T-helper 17 cell (primary cell): ENCODE measurements around the gene KRT79. TPM values are rescaled to one million over a fixed set of nuclear protein-coding genes. Genes with fewer than 3 reads are reported as not detected.

Experiments used
- ATAC-seq: fragments of 150-1000 bp; cut with Tn5 transposase; 2 replicates; pipeline ENCODE4 v1.10.0; 2021; ENCODE audit warnings: mild to moderate bottlenecking, moderate library complexity
- DNase-seq, 3 donors: peaks; one replicate each; pipeline versions ENCODE4 v3.0.0 to v3.0.0-alpha.2; 2020 to 2021
- H3K9me3 ChIP-seq: one replicate; pipeline ENCODE4 v1.7.0; 2013; ENCODE audit warnings: low read length, mild to moderate bottlenecking; ENCODE audit not compliant: control insufficient read depth, poor library complexity, severe bottlenecking
- H3K27ac Mint-ChIP-seq: one replicate; pipeline ENCODE4 v1.8.0; 2022; ENCODE audit warnings: mild to moderate bottlenecking, moderate library complexity, mixed read lengths
- H3K27me3 Mint-ChIP-seq: one replicate; pipeline ENCODE4 v1.8.0; 2022; ENCODE audit warnings: mixed read lengths
- H3K36me3 Mint-ChIP-seq: one replicate; pipeline ENCODE4 v1.8.0; 2022; ENCODE audit warnings: low read depth, mixed read lengths
- H3K4me1 Mint-ChIP-seq: one replicate; pipeline ENCODE4 v1.8.0; 2022; ENCODE audit warnings: mild to moderate bottlenecking, mixed read lengths
- H3K4me3 Mint-ChIP-seq: one replicate; pipeline ENCODE4 v1.8.0; 2022; ENCODE audit warnings: mild to moderate bottlenecking, moderate library complexity, mixed read lengths
- total RNA-seq, 4 donors: library from RNA in 2 of 4; stranded (reverse) in 2 of 4; gene quantifications; one replicate each; pipeline ENCODE4 v1.2.3 and lab custom pipeline; 2022 to 2026

Gene KRT79
- total RNA-seq, 2 donors from 2014 or later, result not detected

GRCh38 chr12:52817699-52818238 is 16.3 kb downstream of the KRT79 start:
- DNase-seq (no peak), ATAC-seq (no peak)
- H3K4me1 Mint-ChIP-seq, result peaks cover 3% of the 10 kb centered on the region
- H3K9me3 ChIP-seq, result no peaks in the 10 kb centered on the region
- H3K27ac Mint-ChIP-seq, result no peak overlapping the region
- peaks cover 45% of the 10 kb centered on the region for H3K27me3 Mint-ChIP-seq
- no peak overlapping the region for H3K4me3 Mint-ChIP-seq
- no peaks in the 10 kb centered on the region for H3K36me3 Mint-ChIP-seq

- H3K9me3 ChIP-seq, result no peaks in the 10 kb centered on the region
- no peaks in the 10 kb centered on the region for H3K36me3 Mint-ChIP-seq
- no peak overlapping the region for H3K4me3 Mint-ChIP-seq
- H3K27me3 Mint-ChIP-seq, result peaks cover 42% of the 10 kb centered on the region
- no peak overlapping the region for H3K27ac Mint-ChIP-seq
- no peak for DNase-seq
- ATAC-seq, result no peak
- peaks cover 3% of the 10 kb centered on the region for H3K4me1 Mint-ChIP-seq
Measured at GRCh38 chr12:52817003-52817698, 17.0 kb downstream of the KRT79 start.

GRCh38 chr12:52815676-52816588 is 18.2 kb downstream of the KRT79 start:
- H3K36me3 Mint-ChIP-seq, result no peaks in the 10 kb centered on the region
- ATAC-seq, result no peak
- H3K27me3 Mint-ChIP-seq, result peaks cover 42% of the 10 kb centered on the region

GRCh38 chr12:52815161-52815560 is 18.9 kb downstream of the KRT79 start:
- H3K36me3 Mint-ChIP-seq, result no peaks in the 10 kb centered on the region
- no peak for ATAC-seq
- H3K9me3 ChIP-seq, result no peaks in the 10 kb centered on the region
- no peak overlapping the region for H3K4me3 Mint-ChIP-seq
- peaks cover 41% of the 10 kb centered on the region for H3K27me3 Mint-ChIP-seq
- DNase-seq, result no peak
- H3K4me1 Mint-ChIP-seq, result peaks cover 3% of the 10 kb centered on the region
- H3K27ac Mint-ChIP-seq, result no peak overlapping the region

More at GRCh38 chr12:52815676-52816588, 18.2 kb downstream of the KRT79 start:
- DNase-seq, result no peak
- Mint-ChIP-seq H3K4me3 (no peak overlapping the region), H3K27ac (no peak overlapping the region), H3K4me1 (peaks cover 3% of the 10 kb centered on the region)
- no peaks in the 10 kb centered on the region for H3K9me3 ChIP-seq

- H3K4me1 Mint-ChIP-seq, result peaks cover 3% of the 10 kb centered on the region
- H3K4me3 Mint-ChIP-seq, result no peak overlapping the region
- no peak overlapping the region for H3K27ac Mint-ChIP-seq
- H3K27me3 Mint-ChIP-seq, result peaks cover 37% of the 10 kb centered on the region
- no peak for DNase-seq
- ATAC-seq, result no peak
- H3K9me3 ChIP-seq, result no peaks in the 10 kb centered on the region
- no peaks in the 10 kb centered on the region for H3K36me3 Mint-ChIP-seq
Measured at GRCh38 chr12:52814710-52815155, 19.4 kb downstream of the KRT79 start.

- no peak for ATAC-seq
- Mint-ChIP-seq H3K27me3 (peaks cover 35% of the 10 kb centered on the region), H3K36me3 (no peaks in the 10 kb centered on the region), H3K4me1 (peaks cover 3% of the 10 kb centered on the region), H3K4me3 (no peak within 1 kb of the TSS), H3K27ac (no peak within 1 kb of the TSS)
- no peaks in the 10 kb centered on the region for H3K9me3 ChIP-seq
- DNase-seq, result no peak
Measured at GRCh38 chr12:52813885-52814709, 20.0 kb downstream of the KRT79 start, which contains the start of gene KRT4. TSS of gene KRT4 (minus strand) at chr12:52814116. CDS start at chr12:52814058, 58 bp downstream.

- H3K36me3 Mint-ChIP-seq, result no peaks in the 10 kb centered on the region
- no peak overlapping the region for H3K4me3 Mint-ChIP-seq
- peaks cover 35% of the 10 kb centered on the region for H3K27me3 Mint-ChIP-seq
- H3K4me1 Mint-ChIP-seq, result peaks cover 3% of the 10 kb centered on the region
- no peak for ATAC-seq
- H3K27ac Mint-ChIP-seq, result no peak overlapping the region
- DNase-seq, result no peak
- H3K9me3 ChIP-seq, result no peaks in the 10 kb centered on the region
Measured at GRCh38 chr12:52813203-52813819, 20.8 kb downstream of the KRT79 start.

- Mint-ChIP-seq H3K36me3 (no peaks in the 10 kb centered on the region), H3K4me3 (no peak overlapping the region), H3K27me3 (peaks cover 35% of the 10 kb centered on the region), H3K4me1 (no peaks in the 10 kb centered on the region), H3K27ac (no peak overlapping the region)
- no peaks in the 10 kb centered on the region for H3K9me3 ChIP-seq
- no peak for ATAC-seq
- DNase-seq, result no peak
Measured at GRCh38 chr12:52812749-52813148, 21.4 kb downstream of the KRT79 start.

GRCh38 chr12:52812073-52812400 is 22.1 kb downstream of the KRT79 start:
- H3K27ac Mint-ChIP-seq, result no peak overlapping the region
- no peaks in the 10 kb centered on the region for H3K36me3 Mint-ChIP-seq

GRCh38 chr12:52811191-52812072 is 22.7 kb downstream of the KRT79 start:
- H3K4me3 Mint-ChIP-seq, result no peak overlapping the region
- no peaks in the 10 kb centered on the region for H3K9me3 ChIP-seq
- H3K36me3 Mint-ChIP-seq, result no peaks in the 10 kb centered on the region
- ATAC-seq (no peak), DNase-seq (no peak)
- no peaks in the 10 kb centered on the region for H3K4me1 Mint-ChIP-seq
- no peak overlapping the region for H3K27ac Mint-ChIP-seq
- H3K27me3 Mint-ChIP-seq, result peaks cover 40% of the 10 kb centered on the region

More at GRCh38 chr12:52812073-52812400, 22.1 kb downstream of the KRT79 start:
- Mint-ChIP-seq H3K27me3 (peaks cover 34% of the 10 kb centered on the region), H3K4me1 (no peaks in the 10 kb centered on the region), H3K4me3 (no peak overlapping the region)
- DNase-seq, result no peak
- ATAC-seq, result no peak
- no peaks in the 10 kb centered on the region for H3K9me3 ChIP-seq

- Mint-ChIP-seq H3K36me3 (no peaks in the 10 kb centered on the region), H3K27ac (no peak overlapping the region), H3K4me1 (no peaks in the 10 kb centered on the region), H3K27me3 (peaks cover 48% of the 10 kb centered on the region), H3K4me3 (no peak overlapping the region)
- ATAC-seq (no peak), DNase-seq (no peak)
- H3K9me3 ChIP-seq, result no peaks in the 10 kb centered on the region
Measured at GRCh38 chr12:52810554-52810953, 23.6 kb downstream of the KRT79 start.

- Mint-ChIP-seq H3K27me3 (peaks cover 48% of the 10 kb centered on the region), H3K4me3 (no peak overlapping the region), H3K27ac (peak overlapping the region; percentile 43), H3K36me3 (no peaks in the 10 kb centered on the region), H3K4me1 (no peaks in the 10 kb centered on the region)
- H3K9me3 ChIP-seq, result no peaks in the 10 kb centered on the region
- no peak for ATAC-seq
- no peak for DNase-seq
Measured at GRCh38 chr12:52809166-52809565, 24.9 kb downstream of the KRT79 start.
